ENCODE data around the gene TMEM179.
A peak's percentile ranks its signal among the peaks of the same experiment; 100 is the strongest.

The TMEM179 gene

DNA sequence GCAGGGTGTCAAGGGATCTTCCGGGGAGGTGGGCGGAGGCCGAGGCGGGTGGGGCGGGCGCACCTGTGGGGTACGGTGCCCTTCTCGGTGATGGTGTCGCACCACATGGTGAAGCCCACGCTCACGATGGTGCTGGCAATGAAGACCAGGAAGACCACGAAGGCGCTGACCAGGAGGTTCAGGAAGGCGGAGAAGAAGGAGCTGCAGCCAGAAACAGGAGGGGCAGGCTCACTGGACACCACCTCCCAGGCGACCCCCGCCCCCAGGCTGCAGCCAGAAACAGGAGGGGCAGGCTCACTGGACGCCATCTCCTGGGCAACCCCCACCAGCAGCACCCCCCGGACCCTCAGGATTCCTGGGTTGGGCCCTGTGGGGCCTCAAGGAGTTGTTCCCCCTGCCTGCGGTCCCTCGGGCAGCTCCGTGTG, 7.6 kb downstream of the TMEM179 start:
- TF ChIP-seq, protein P1, sequence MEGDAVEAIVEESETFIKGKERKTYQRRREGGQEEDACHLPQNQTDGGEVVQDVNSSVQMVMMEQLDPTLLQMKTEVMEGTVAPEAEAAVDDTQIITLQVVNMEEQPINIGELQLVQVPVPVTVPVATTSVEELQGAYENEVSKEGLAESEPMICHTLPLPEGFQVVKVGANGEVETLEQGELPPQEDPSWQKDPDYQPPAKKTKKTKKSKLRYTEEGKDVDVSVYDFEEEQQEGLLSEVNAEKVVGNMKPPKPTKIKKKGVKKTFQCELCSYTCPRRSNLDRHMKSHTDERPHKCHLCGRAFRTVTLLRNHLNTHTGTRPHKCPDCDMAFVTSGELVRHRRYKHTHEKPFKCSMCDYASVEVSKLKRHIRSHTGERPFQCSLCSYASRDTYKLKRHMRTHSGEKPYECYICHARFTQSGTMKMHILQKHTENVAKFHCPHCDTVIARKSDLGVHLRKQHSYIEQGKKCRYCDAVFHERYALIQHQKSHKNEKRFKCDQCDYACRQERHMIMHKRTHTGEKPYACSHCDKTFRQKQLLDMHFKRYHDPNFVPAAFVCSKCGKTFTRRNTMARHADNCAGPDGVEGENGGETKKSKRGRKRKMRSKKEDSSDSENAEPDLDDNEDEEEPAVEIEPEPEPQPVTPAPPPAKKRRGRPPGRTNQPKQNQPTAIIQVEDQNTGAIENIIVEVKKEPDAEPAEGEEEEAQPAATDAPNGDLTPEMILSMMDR (IDR thresholded peaks at IDR 0.05; ENCODE audit: low read depth, low read length): no peak
- Histone ChIP-seq H3K27ac (no peak overlapping the region), H3K36me3 (peaks cover 20% of the 10 kb centered on the region), H3K27me3 (ENCODE audit: insufficient read depth, low read depth, severe bottlenecking) (no peaks in the 10 kb centered on the region), H3K9me3 (ENCODE audit: severe bottlenecking) (no peaks in the 10 kb centered on the region), H3K4me3 (ENCODE audit: low read depth, low read length) (no peak overlapping the region)
- DNase-seq: peak; percentile 7

DNA sequence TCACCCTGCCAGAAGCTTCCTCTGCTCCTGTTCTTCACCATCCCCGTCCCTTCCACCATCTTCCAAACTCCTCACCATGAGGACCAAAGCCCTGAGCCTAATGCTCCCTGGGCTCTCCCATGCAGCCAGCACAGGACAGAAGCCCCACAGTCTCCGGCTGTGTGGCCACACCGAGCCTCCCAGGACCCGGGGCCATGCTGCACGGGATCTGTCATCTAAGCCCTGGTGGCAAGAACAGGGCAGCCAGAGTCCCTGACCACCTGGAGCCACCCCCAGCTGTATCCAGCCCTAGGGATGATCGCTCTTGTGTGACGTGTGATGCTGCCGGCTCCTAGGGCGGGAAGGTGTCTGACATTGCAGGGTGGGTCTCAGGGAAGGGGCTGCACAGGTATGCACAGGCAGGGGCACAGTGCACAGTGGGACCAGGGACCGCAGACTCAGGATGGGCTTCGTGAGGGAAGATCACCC, 8.1 kb downstream of the TMEM179 start:
- H3K9me3 ChIP-seq (ENCODE audit: severe bottlenecking): no peaks in the 10 kb centered on the region
- H3K27ac ChIP-seq: no peak overlapping the region
- TF ChIP-seq, protein P1 (IDR thresholded peaks at IDR 0.05; ENCODE audit: low read depth, low read length): no peak
- H3K4me3 ChIP-seq (ENCODE audit: low read depth, low read length): no peak overlapping the region
- no peaks in the 10 kb centered on the region for H3K27me3 ChIP-seq (ENCODE audit: insufficient read depth, low read depth, severe bottlenecking)
- peak; percentile 16 for DNase-seq
- peaks cover 19% of the 10 kb centered on the region for H3K36me3 ChIP-seq

DNA sequence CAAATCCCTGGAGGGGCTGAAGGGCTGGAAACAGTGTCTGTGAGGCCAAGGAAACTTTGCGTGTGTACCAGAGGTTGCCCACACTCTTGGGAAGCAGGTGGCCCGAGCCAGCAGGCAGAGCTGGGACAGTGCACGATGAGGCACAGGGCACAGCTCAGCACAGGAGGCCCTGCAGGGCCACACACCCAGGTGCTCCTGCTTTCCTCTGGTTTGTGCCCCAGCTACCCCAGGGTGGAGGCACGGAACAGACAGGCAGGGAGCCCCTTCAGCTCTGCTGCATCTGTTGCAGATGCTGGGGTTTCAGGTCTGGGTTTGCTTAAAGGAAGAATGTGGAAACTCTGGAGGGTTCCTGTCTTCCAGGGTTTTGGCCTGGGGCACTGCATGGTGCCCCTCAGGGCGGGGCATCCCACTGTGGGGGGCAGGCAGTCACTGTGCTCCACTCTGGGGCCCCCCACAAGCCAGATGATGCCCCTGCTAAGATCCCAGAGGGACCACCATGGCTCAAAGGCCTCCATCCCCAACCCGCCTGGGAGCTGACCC, 8.6 kb downstream of the TMEM179 start:
- Histone ChIP-seq H3K4me3 (ENCODE audit: low read depth, low read length) (no peak overlapping the region), H3K9me3 (ENCODE audit: severe bottlenecking) (no peaks in the 10 kb centered on the region), H3K27me3 (ENCODE audit: insufficient read depth, low read depth, severe bottlenecking) (no peaks in the 10 kb centered on the region), H3K27ac (no peak overlapping the region), H3K36me3 (peaks cover 14% of the 10 kb centered on the region)
- TF ChIP-seq, protein P1 (IDR thresholded peaks at IDR 0.05; ENCODE audit: low read depth, low read length): no peak
- DNase-seq: no peak

DNA sequence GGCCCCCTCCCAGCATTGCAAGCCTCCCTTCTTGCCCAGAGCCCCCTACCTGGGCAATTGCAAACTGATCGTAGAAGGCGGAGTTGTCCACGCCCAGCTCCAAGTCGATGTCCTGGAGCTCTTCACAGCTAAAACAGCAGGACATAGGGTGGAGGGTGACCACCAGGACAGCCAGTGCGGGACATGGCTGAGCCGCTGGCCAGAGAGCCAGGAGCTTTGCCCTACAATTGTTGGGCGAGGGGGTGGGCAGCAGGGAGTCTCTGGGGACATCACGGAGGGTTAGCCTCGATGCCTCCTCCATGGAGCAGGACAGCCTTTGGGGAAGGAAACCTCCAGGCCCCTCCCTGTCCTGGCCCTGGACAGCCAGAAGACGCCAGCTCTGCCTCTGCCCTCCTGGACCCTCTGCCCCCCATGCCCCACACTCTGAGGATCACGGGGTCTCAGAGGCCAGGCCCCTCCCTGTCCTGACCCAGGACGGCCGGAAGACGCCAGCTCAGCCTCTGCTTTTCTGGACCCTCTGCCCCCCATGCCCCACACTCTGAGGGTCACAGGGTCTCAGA, 9.4 kb downstream of the TMEM179 start:
- no peak overlapping the region for H3K27ac ChIP-seq
- TF ChIP-seq, protein P1 (IDR thresholded peaks at IDR 0.05; ENCODE audit: low read depth, low read length): no peak
- H3K36me3 ChIP-seq: peaks cover 6% of the 10 kb centered on the region; the same call in 1 of the 2 replicates
- no peak overlapping the region for H3K4me3 ChIP-seq (ENCODE audit: low read depth, low read length)
- H3K9me3 ChIP-seq (ENCODE audit: severe bottlenecking): no peaks in the 10 kb centered on the region
- DNase-seq: no peak
- H3K27me3 ChIP-seq (ENCODE audit: insufficient read depth, low read depth, severe bottlenecking): no peaks in the 10 kb centered on the region

DNA sequence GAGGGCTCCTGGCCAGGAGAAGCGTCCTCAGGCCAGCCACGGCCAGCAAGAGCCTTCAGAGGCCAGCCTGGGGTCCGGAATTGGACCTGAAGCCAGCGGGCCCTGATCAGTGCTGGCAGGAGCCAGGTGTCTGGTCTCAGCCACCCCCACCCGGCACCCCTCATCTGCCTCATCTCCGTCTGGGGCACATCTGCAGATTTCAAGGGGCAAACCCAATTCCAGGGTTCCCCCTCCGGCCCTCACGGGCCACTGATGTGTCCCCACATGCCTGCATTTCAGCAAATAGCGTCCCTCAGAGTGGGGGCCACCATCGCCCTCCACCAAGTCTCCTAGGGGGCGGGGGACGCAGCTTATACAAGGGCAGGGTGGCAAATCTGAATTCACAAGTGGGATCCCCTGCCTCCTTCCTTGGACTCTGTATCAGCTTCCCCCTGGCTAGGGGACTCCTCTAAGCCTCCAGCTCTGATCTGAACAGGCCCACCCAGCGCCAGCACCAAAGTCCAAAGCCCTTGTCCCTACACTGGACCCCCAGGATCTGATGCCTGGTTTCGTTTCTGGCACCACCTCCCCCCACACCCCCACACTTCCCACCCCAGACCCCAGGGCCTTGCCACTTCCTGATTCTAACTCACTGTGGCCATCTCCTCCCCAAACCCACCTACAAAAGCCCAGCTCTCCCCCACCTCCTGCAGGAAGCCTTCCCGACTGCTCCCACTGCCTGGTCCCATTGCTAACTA, 10.1 kb downstream of the TMEM179 start:
- Histone ChIP-seq H3K36me3 (no peaks in the 10 kb centered on the region; the same call in 1 of the 2 replicates), H3K4me3 (ENCODE audit: low read depth, low read length) (no peak overlapping the region), H3K9me3 (ENCODE audit: severe bottlenecking) (no peaks in the 10 kb centered on the region), H3K27me3 (ENCODE audit: insufficient read depth, low read depth, severe bottlenecking) (no peaks in the 10 kb centered on the region), H3K27ac (no peak overlapping the region)
- TF ChIP-seq, protein P1 (IDR thresholded peaks at IDR 0.05; ENCODE audit: low read depth, low read length): no peak
- DNase-seq: no peak

Measured in WERI-Rb-1 (cell line).